ENCODE data around the gene PDZD2.

PDZD2 gene

GRCh38 chr5:31888564-31888963 lies 249.6 kb downstream of the PDZD2 start:
- DNase-seq, result no peak

GRCh38 chr5:31889001-31889561 lies 250.2 kb downstream of the PDZD2 start:
- no peak for DNase-seq

GRCh38 chr5:31890046-31890445 lies 251.1 kb downstream of the PDZD2 start:
- no peak for DNase-seq

- no peak for DNase-seq
Measured at GRCh38 chr5:31894141-31894540, 255.2 kb downstream of the PDZD2 start.

- DNase-seq, result no peak
Measured at GRCh38 chr5:31895199-31895820, 256.4 kb downstream of the PDZD2 start.

- no peak for DNase-seq
Measured at GRCh38 chr5:31898036-31898632, 259.2 kb downstream of the PDZD2 start.

GRCh38 chr5:31900296-31900865 lies 261.4 kb downstream of the PDZD2 start:
- no peak for DNase-seq

- DNase-seq, result no peak
Measured at GRCh38 chr5:31901807-31902530, 263.0 kb downstream of the PDZD2 start.

- DNase-seq, result no peak
Measured at GRCh38 chr5:31908396-31908795, 269.5 kb downstream of the PDZD2 start.

GRCh38 chr5:31909073-31909472 lies 270.1 kb downstream of the PDZD2 start:
- no peak for DNase-seq

- no peak for DNase-seq
Measured at GRCh38 chr5:31911291-31912265, 272.6 kb downstream of the PDZD2 start.

GRCh38 chr5:31913808-31914207 lies 274.9 kb downstream of the PDZD2 start:
- DNase-seq, result no peak

GRCh38 chr5:31916327-31916726 lies 277.4 kb downstream of the PDZD2 start:
- no peak for DNase-seq

GRCh38 chr5:31918739-31919138 lies 279.8 kb downstream of the PDZD2 start:
- no peak for DNase-seq

- no peak for DNase-seq
Measured at GRCh38 chr5:31921852-31922305, 282.9 kb downstream of the PDZD2 start.

GRCh38 chr5:31924005-31924404 lies 285.1 kb downstream of the PDZD2 start:
- no peak for DNase-seq

GRCh38 chr5:31931874-31932273 lies 292.9 kb downstream of the PDZD2 start:
- DNase-seq, result no peak

GRCh38 chr5:31934156-31934555 lies 295.2 kb downstream of the PDZD2 start:
- no peak for DNase-seq

GRCh38 chr5:31935496-31936369 lies 296.8 kb downstream of the PDZD2 start:
- DNase-seq, result no peak

- DNase-seq, result no peak
Measured at GRCh38 chr5:31936683-31937082, 297.8 kb downstream of the PDZD2 start.

GRCh38 chr5:31937226-31937625 lies 298.3 kb downstream of the PDZD2 start:
- DNase-seq, result no peak
